DMS114 treated with DMSO at 0.1 percent for 48 hours (cell line): ENCODE results near the gene ELMO3.

Experiments used
- DNase-seq: peaks from one replicate; lab custom pipeline; 2025; ENCODE audit not compliant: unreplicated experiment; lab: John Stamatoyannopoulos, UW

The ELMO3 gene

DNA sequence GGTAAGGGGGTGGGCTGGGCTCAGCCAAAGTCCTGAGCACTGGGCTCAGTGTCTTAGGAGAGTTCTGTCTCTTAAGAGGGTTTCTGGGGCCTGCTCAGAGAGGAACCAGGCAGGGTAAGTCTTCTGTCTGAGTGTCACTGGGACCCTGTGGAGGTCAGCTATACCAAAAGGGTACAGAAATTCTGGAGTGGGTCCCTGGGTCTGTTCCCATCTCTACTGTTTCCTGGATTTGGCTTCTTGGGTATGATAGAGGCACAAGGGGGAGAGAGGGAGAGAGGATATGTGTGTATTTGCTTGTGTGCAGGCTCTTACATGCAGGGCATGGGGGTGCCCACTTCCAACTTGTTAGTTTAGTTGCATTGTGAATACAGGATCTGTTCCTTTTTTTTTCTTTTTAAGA is 5.4 kb upstream of the ELMO3 start:
- DNase-seq: no peak

DNA sequence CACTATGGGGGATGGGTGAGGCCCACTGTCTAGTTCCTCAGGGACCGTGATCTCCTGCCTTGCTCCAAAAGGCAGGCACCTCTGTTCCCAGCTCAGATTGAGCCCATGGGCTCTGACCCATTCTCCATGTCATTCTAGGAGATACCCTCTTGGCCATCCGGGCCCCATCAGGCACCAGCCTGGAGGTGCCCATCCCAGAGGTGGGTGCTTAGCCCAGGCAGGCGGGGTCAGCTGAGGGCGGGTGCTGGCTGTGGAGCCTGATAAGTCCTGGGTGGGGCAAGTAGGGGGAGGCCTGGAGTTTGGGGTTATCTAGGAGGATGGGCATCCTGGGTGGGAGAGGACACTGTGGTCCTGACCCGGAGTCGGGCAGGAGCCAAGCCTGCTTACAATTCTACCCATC is 4.7 kb upstream of the ELMO3 start:
- DNase-seq: no peak

DNA sequence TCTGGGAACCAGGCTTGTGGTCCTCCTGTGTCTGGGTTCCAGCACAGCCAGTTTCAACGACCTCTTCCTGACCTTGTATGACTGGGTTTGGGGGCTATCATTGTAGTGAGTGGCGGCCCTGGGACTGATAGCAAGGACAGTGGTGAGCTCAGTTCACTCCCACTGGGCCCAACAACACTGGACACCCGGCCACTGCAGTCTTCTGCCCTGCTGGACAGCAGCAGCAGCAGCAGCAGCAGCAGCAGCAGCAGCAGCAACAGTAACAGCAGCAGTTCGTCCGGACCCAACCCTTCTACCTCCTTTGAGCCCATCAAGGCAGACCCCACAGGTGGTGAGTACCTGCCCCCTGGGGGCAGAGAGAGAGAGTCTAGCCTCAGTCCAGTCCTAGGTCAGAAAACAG is 3.3 kb upstream of the ELMO3 start:
- DNase-seq: no peak

DNA sequence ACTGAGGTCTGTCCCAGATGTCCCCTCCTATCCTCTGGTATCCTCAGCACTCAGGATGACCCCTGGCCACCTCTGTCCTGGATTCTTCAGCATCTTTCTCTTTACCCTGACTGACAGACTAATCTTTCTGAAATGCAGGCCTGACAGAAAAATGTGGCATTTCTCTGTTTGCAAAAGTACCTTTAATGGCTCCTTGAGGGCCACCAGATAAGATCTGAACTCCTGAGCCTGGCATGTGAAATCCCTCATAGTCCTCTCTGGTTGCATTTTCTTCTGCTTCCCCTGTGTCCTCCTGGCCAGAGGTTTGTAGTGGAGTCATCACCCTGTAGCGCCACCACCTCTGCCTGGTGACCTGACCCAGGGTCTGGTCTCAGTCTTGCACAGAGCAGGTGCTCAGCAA is 2.0 kb upstream of the ELMO3 start:
- DNase-seq: no peak

GRCh38 chr16:67197704-67198103 is 1.2 kb upstream of the ELMO3 start:
- DNase-seq: no peak

- peak; percentile 17 for DNase-seq
Observed at GRCh38 chr16:67198238-67198734, 645 bp upstream of the ELMO3 start.

- no peak for DNase-seq
Observed at GRCh38 chr16:67199808-67200198, 872 bp downstream of the ELMO3 start.

DNA sequence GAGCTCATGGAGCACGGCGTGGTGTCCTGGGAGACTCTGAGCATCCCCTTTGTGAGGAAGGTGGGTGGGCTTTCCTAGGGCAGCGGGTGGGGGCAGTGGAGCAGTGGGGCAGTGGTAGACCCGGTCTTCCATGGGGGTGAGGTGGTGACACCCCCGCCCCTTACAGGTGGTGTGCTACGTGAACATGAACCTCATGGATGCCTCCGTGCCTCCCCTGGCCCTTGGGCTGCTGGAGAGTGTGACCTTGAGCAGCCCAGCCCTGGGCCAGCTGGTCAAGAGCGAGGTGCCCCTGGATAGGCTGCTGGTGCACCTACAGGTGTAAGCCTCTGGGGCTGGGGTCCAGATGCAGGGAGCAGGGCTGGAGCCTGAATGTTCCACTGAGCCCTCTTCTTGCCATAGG is 1.6 kb downstream of the ELMO3 start:
- no peak for DNase-seq

GRCh38 chr16:67201411-67202345 is 2.7 kb downstream of the ELMO3 start:
- DNase-seq: no peak

GRCh38 chr16:67202426-67202825 is 3.5 kb downstream of the ELMO3 start:
- DNase-seq: no peak

DNA sequence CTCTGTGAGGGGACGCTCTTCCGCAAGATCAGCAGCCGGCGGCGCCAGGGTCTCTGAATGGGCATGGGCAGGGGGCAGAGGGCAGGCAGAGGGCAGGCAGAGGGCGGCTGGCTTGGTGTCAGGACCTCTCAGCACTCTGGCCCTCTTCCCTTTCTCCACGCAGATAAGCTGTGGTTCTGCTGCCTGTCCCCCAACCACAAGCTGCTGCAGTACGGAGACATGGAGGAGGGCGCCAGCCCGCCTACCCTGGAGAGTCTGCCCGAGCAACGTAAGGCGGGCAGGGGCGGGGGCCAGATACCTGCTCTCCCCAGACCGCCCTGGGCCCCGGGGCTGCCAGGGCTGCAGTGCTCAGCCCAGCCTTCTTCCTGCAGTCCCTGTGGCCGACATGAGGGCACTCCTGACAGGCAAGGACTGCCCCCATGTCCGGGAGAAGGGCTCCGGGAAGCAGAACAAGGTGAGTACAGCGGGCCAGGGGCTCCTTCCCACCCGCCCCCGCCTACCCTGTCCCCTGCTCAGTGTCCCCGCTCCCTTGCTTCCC is 4.1 kb downstream of the ELMO3 start:
- DNase-seq: no peak

- no peak for DNase-seq
Observed at GRCh38 chr16:67204076-67204475, 5.1 kb downstream of the ELMO3 start.

DNA sequence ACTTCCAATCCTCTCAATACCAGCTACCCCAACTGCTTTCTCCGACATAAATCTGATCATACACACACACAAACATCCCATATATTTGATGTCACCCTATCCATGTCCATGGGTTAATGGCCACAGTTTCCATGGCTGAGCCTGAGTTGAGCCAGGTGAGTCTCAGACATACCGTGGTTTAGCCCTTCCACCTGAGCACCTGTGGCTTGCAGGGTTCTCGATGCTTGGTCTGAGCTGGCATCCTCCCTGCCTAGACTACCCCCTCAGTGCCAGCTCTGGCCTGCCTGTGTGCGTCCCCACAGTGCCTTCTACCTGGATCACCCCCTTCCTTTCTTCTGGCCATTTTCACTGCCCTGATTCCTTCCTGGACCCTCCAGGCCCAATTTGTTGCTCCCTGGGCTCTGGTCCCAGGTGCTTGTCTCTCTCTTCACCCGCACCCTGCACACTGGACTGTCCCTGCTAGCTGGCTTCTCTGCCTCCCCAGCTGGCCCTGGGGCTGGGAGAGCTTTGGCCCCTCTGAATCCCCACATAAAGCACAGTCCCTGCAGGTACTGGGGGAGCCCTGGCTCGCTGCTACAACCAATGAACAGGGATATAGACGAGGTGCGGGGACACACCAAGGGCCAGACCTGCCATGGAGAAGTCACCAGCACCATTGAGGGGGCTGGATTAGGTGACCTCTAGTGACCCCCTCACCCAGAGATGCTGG is 7.4 kb downstream of the ELMO3 start:
- DNase-seq: no peak

GRCh38 chr16:67206838-67207248 is 7.9 kb downstream of the ELMO3 start:
- DNase-seq: no peak

DNA sequence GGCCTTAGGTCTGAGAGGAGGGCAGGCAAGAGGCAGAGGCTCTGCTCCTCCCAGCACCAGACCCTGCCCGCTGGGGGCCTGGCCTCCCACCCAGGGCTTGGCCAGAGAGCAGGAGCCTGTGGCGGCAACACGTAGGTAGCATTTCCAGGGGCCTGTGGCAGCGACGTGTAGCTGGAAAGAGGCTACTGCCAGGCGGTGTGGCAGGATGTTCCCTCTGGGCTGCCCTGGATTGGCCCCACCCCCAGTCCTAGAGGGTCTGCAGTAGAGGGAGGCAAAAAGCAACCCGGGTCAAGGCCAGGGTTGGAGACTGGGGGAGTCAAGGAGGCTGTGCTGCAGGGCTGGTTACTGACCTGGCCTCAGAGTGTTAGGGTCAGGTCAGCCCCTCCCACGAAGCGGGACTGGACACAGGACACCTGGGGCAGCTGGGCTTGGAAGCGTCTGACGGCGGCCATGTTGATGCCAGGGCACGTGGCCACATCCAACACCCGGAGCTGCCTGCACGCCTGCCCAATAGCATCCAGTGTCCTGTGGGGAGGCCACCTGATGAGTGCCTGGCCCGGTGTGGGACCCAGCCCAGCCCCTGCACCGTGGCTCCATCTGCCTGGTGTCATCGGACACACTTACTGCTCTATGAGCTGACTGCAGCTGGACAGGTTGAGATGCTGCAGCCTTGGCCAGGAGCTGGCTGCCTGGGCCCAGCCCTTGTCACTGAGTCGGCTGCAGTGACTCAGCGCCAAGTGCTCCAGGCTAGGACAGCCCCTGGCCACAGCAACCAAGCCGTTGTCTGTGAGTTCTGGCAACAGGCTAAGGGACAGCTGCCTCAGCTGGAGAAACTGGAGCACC is 8.5 kb downstream of the ELMO3 start:
- no peak for DNase-seq

- DNase-seq: no peak
Observed at GRCh38 chr16:67208154-67208896, 9.4 kb downstream of the ELMO3 start.

GRCh38 chr16:67209565-67209964 is 10.6 kb downstream of the ELMO3 start:
- DNase-seq: no peak

GRCh38 chr16:67210069-67210937 is 11.4 kb downstream of the ELMO3 start:
- DNase-seq: no peak

GRCh38 chr16:67211674-67212073 is 12.7 kb downstream of the ELMO3 start:
- no peak for DNase-seq
